ENCODE results near the gene SLCO4A1. TPM values are rescaled to one million over a fixed set of nuclear protein-coding genes. Genes with fewer than 3 reads are reported as not detected.

The SLCO4A1 gene
- total RNA-seq, result 8.0 TPM

GRCh38 chr20:62642051-62642665 is at the start of gene SLCO4A1:
SLCO4A1 (plus strand) TSS chr20:62642503; CDS start chr20:62656455, 13,952 bp downstream.

DNA sequence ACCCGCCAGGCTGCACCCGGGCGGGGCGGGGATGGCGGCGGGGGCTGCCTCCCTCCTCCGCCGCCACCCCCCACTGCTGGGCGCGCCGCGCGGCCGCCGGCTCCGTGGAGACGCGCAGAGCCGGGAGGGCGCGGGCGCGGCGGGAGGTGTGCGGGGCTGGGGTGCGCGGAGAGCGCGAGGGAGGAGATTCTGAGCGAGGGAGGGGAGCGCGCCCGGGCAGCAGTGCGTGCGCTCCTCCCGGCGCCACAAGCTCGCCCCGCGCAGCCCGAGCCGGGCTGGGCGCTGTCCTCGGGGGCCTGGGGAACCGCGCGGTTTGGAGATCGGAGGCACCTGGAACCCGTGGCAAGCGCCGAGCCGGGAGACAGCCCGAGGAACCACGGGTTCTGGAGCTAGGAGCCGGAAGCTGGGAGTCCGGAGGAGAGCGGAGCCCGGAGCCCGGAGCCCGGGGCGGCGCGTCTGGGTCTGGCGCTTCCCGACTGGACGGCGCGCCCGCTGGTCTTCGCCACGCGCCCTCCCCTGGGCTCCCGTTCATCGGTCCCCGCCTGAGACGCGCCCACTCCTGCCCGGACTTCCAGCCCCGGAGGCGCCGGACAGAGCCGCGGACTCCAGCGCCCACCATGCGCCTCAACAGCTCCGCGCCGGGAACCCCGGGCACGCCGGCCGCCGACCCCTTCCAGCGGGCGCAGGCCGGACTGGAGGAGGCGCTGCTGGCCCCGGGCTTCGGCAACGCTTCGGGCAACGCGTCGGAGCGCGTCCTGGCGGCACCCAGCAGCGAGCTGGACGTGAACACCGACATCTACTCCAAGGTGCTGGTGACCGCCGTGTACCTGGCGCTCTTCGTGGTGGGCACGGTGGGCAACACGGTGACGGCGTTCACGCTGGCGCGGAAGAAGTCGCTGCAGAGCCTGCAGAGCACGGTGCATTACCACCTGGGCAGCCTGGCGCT is 66.6 kb downstream of the SLCO4A1 start, which contains the start of gene NTSR1:
Gene NTSR1, plus strand, starts transcription at position 246 of the 946 bp plus-strand sequence. Its CDS starts 372 bp downstream, at position 618.

Other genes starting within 250 kb of the SLCO4A1 start
- 7.4 TPM for gene CABLES2, start 235.2 kb upstream of the SLCO4A1 start, total RNA-seq
- gene RBBP8NL, start 215.0 kb upstream of the SLCO4A1 start, total RNA-seq, result 0.27 TPM
- gene GATA5, start 166.5 kb upstream of the SLCO4A1 start, total RNA-seq, result not detected
- 0.33 TPM for gene NTSR1, start 66.3 kb downstream of the SLCO4A1 start, total RNA-seq
- 18.0 TPM for gene MRGBP, start 154.0 kb downstream of the SLCO4A1 start, total RNA-seq
- 33.9 TPM for gene OGFR, start 162.3 kb downstream of the SLCO4A1 start, total RNA-seq
- 134 TPM for gene COL9A3, start 174.5 kb downstream of the SLCO4A1 start, total RNA-seq
- gene TCFL5, start 219.3 kb downstream of the SLCO4A1 start, total RNA-seq, result 14.0 TPM